Endothelial cell of umbilical vein (primary cell): ENCODE data around the gene SUGCT. TPM values are rescaled to one million over a fixed set of nuclear protein-coding genes. Genes with fewer than 3 reads are reported as not detected.

Experiments
- BruUV-seq: library from RNA; stranded (reverse); fragments of 400-500 nt; replicated peaks from 2 replicates; lab custom pipeline; 2021; lab: Mats Ljungman, UMichigan
- CTCF ChIA-PET: fragments of 300-600, 350-600 bp; sonication (Branson Sonifier 250); formaldehyde crosslinking; loops from one replicate; lab custom pipeline; 2021; ENCODE audit warnings: antibody characterized with exemption, inconsistent platforms; lab: Charles Lee
- POLR2A ChIA-PET: fragments of 300-600, 350-600 bp; sonication (Branson Sonifier 250); formaldehyde crosslinking; loops from one replicate; lab custom pipeline; 2021; ENCODE audit warnings: antibody characterized with exemption, inconsistent platforms; lab: Charles Lee
- DNase-seq: peaks from one replicate; pipeline ENCODE4 v3.0.0-alpha.2; 2011; ENCODE audit warnings: low read depth, low spot score
- FAIRE-seq: peaks from 2 replicates; lab custom pipeline; 2011; peaks lifted over from hg19 to GRCh38; lab: Jason Lieb, UNC
- H2AFZ ChIP-seq: 2 replicates; pipeline ENCODE4 v1.6.0; 2012; ENCODE audit warnings: low read depth, low read length, control low read depth, inconsistent platforms
- H3K27ac ChIP-seq: 2 replicates; pipeline ENCODE4 v1.5.1; 2011; ENCODE audit warnings: low read depth, mild to moderate bottlenecking, control low read depth, low read length, moderate library complexity; ENCODE audit not compliant: insufficient read depth
- H3K27me3 ChIP-seq, 2 experiments: 2 replicates each; pipeline versions ENCODE4 v1.6.0 to v1.6.1; 2011; ENCODE audit warnings: low read length in 2 of 2, mixed read lengths in 1 of 2; ENCODE audit not compliant: control insufficient read depth in 2 of 2, insufficient read depth in 2 of 2
- H3K36me3 ChIP-seq, 2 experiments: 2 replicates in 1 of 2; 3 replicates in 1 of 2; pipeline ENCODE4 v1.5.1; 2011; ENCODE audit warnings: low read length in 2 of 2, mild to moderate bottlenecking in 1 of 2, moderate library complexity in 1 of 2; ENCODE audit not compliant: control insufficient read depth in 2 of 2, insufficient read depth in 2 of 2; ENCODE audit errors: extremely low read depth in 1 of 2
- H3K4me1 ChIP-seq: 3 replicates; pipeline ENCODE4 v1.5.1; 2011; ENCODE audit warnings: mild to moderate bottlenecking, low read length; ENCODE audit not compliant: control insufficient read depth, insufficient read depth; ENCODE audit errors: extremely low read depth
- H3K4me2 ChIP-seq: 2 replicates; pipeline ENCODE4 v1.6.1; 2011; ENCODE audit warnings: low read length, control low read depth, mixed read lengths; ENCODE audit not compliant: insufficient read depth
- H3K4me3 ChIP-seq, 3 experiments: fragments of 200-600 bp in 1 of 3; sonication (generic), shearing (Covaris generic) in 1 of 3; replicated peaks in 1 of 3; 2 replicates each; pipeline ENCODE4 v1.5.1; 2011 to 2016; ENCODE audit warnings: control low read depth in 3 of 3, low read length in 3 of 3, mild to moderate bottlenecking in 2 of 3, inconsistent platforms in 1 of 3, low read depth in 1 of 3, moderate library complexity in 1 of 3; ENCODE audit not compliant: insufficient read depth in 1 of 3
- H3K79me2 ChIP-seq: 2 replicates; pipeline ENCODE4 v1.6.0; 2012; ENCODE audit warnings: low read length, inconsistent platforms; ENCODE audit not compliant: control insufficient read depth, insufficient read depth
- H3K9ac ChIP-seq: replicated peaks from 2 replicates; pipeline ENCODE3; 2011; ENCODE audit warnings: low read length, control low read depth; ENCODE audit not compliant: insufficient read depth; ENCODE audit errors: extremely low read depth
- H3K9me1 ChIP-seq: replicated peaks from 3 replicates; pipeline ENCODE4 v1.6.0; 2011; ENCODE audit warnings: mild to moderate bottlenecking, low read length; ENCODE audit not compliant: control insufficient read depth, insufficient read depth; ENCODE audit errors: extremely low read depth
- H3K9me3 ChIP-seq: replicated peaks from 2 replicates; pipeline ENCODE4 v1.5.1; 2012; ENCODE audit warnings: low read length, inconsistent platforms; ENCODE audit not compliant: control insufficient read depth, insufficient read depth
- H4K20me1 ChIP-seq: replicated peaks from 2 replicates; pipeline ENCODE3; 2011; ENCODE audit warnings: mild to moderate bottlenecking, low read length; ENCODE audit not compliant: control insufficient read depth, insufficient read depth; ENCODE audit errors: extremely low read depth
- CTCF ChIP-seq, 2 donors: IDR thresholded peaks; 1 replicate in 1 of 2; 2 replicates in 1 of 2; pipeline ENCODE4 v1.5.1; 2011; ENCODE audit warnings: low read length in 2 of 2, mild to moderate bottlenecking in 2 of 2, moderate library complexity in 2 of 2, control low read depth in 1 of 2, inconsistent platforms in 1 of 2, low read depth in 1 of 2; ENCODE audit not compliant: insufficient read depth in 1 of 2; ENCODE audit errors: extremely low read depth in 1 of 2
- EZH2 ChIP-seq: IDR thresholded peaks from 2 replicates; pipeline ENCODE4 v1.6.1; 2012; ENCODE audit warnings: borderline replicate concordance, low read depth, mild to moderate bottlenecking, moderate library complexity, low read length, inconsistent platforms; ENCODE audit not compliant: severe bottlenecking
- FOS ChIP-seq: IDR thresholded peaks from 2 replicates; pipeline ENCODE4 v1.6.1; 2011; ENCODE audit warnings: mild to moderate bottlenecking, low read length, moderate library complexity, borderline replicate concordance; ENCODE audit not compliant: insufficient read depth
- GATA2 ChIP-seq: IDR thresholded peaks from 2 replicates; pipeline ENCODE4 v1.7.0; 2011; ENCODE audit warnings: low read depth, mild to moderate bottlenecking, moderate library complexity, mixed read lengths, low read length; ENCODE audit not compliant: insufficient read length, insufficient read depth
- JUN ChIP-seq: IDR thresholded peaks from 2 replicates; pipeline ENCODE4 v1.6.1; 2011; ENCODE audit warnings: borderline replicate concordance, low read depth; ENCODE audit not compliant: insufficient read length, insufficient read depth
- MAX ChIP-seq: IDR thresholded peaks from 2 replicates; pipeline ENCODE4 v1.6.1; 2011; ENCODE audit not compliant: insufficient read depth, insufficient read length
- MYC ChIP-seq: IDR thresholded peaks from one replicate; pipeline ENCODE4 v1.6.1; 2011; ENCODE audit warnings: mild to moderate bottlenecking, low read depth, low read length
- POLR2A ChIP-seq: IDR thresholded peaks from 2 replicates; pipeline ENCODE4 v1.6.1; 2012; ENCODE audit warnings: low read depth, mild to moderate bottlenecking, control low read depth, low read length
- POLR2AphosphoS5 ChIP-seq: IDR thresholded peaks from 2 replicates; pipeline ENCODE4 v1.6.1; 2012; ENCODE audit warnings: low read depth, mild to moderate bottlenecking, control low read depth, low read length, moderate library complexity; ENCODE audit not compliant: insufficient read depth
- dilution Hi-C: fragments of 300-500 bp; cut with MboI; formaldehyde crosslinking; loops from one replicate; pipeline ENCODE4 v1.15.0; 2019; ENCODE audit warnings: low sequenced_read_pairs; ENCODE audit not compliant: extremely low pct_ligation_motif_present
- intact Hi-C: fragments of 100-400 bp; cut with micrococcal nuclease; formaldehyde crosslinking; loops from one replicate; pipeline ENCODE4 v1.10.0; 2022
- polyA plus RNA-seq, 4 experiments: library from polyadenylated mRNA; depleted of rRNA in 3 of 4; stranded (reverse) in 3 of 4; unstranded in 1 of 4; fragments of >200 nt; gene quantifications; 2 replicates each; pipeline versions ENCODE4 v1.2.1 to v1.2.3, GENCODE V29; 2011 to 2012; ENCODE audit warnings: missing spikeins in 1 of 4
- total RNA-seq: library from RNA; stranded (reverse); gene quantifications from 2 replicates; pipeline ENCODE4 v1.2.3, GENCODE V29; 2021

The SUGCT gene
- total and polyA plus RNA-seq, 2 donors (not counting 3 experiments of a cell fraction or from before 2014, with no cell fraction given), result 1.2 to 1.4 TPM

GRCh38 chr7:40715053-40715430 lies 580.2 kb downstream of the SUGCT start:
- intact Hi-C loops (no loop called here), dilution Hi-C loops (no loop called here)
- Histone ChIP-seq H3K9me3 (no peaks in the 10 kb centered on the region), H3K79me2 (no peaks in the 10 kb centered on the region), H2AFZ (no peak overlapping the region), H3K36me3 (no peaks in the 10 kb centered on the region), H3K9me1 (no peaks in the 10 kb centered on the region), H3K4me2 (no peak overlapping the region), H3K4me3 (no peak overlapping the region), H3K9ac (no peak overlapping the region), H3K27ac (no peak overlapping the region), H4K20me1 (no peaks in the 10 kb centered on the region), H3K27me3 (no peaks in the 10 kb centered on the region), H3K4me1 (peaks cover 4% of the 10 kb centered on the region)
- ChIA-PET POLR2A (no interaction called here), CTCF (no interaction called here)
- no peak for DNase-seq
- FAIRE-seq, result no peak
- TF ChIP-seq MYC (no peak), POLR2AphosphoS5 (no peak), GATA2 (no peak), EZH2 (no peak), MAX (no peak), FOS (no peak), JUN (no peak), CTCF (IDR thresholded peaks at IDR 0.05; ENCODE audit: extremely low read depth in 1 of 2, insufficient read depth in 1 of 2, low read depth in 1 of 2, low read length in 2 of 2) (no peak), POLR2A (no peak)
- BruUV-seq, result no TSS peak
